ENCODE measurements around the gene MCEE. TPM values are rescaled to one million over a fixed set of nuclear protein-coding genes. Genes with fewer than 3 reads are reported as not detected.

Gene MCEE
- total RNA-seq: 22.6 and 22.7 TPM in 2 replicates

DNA sequence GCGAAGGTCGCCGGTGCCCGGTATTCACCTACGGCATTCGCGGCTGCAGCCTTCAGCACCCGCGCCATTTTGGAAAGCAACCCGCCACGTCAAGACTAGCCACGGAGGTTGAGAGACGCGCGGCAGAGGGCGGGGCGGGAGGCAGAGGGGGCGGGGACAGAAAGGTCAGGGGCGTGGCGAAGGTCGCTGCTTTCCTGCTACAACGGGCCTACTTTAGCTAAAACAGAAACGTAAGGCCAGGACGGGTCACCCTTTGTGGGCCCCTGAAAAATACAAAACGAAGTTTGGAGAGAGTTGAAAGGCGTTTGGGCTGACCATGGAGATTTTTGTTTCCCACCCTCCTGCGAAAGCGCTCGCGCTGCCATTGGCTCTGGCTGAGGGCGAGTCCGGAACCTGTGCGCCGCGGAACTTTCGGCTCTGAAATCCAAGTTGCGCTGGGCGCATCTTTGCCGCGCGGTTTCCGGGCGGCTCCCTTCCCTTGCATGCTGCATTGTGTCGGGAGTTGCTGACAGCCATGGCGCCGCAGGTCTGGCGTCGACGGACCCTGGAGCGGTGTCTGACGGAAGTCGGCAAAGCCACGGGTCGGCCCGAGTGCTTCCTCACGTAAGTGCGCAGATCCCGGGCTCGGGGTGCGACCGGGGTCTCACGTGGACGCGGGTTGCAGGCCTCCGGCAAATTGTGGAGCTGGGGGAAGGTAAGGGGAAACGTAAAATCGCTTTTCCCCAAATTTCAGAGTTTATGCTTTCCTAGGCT is at the start of gene MCEE, which contains the start of gene MPHOSPH10:
MCEE (minus strand) TSS at position 78 of the 753 bp plus-strand sequence; CDS start at position 68, 10 bp downstream.
MPHOSPH10 (plus strand) TSS at position 483 of the 753 bp plus-strand sequence; CDS start at position 515, 32 bp downstream.

DNA sequence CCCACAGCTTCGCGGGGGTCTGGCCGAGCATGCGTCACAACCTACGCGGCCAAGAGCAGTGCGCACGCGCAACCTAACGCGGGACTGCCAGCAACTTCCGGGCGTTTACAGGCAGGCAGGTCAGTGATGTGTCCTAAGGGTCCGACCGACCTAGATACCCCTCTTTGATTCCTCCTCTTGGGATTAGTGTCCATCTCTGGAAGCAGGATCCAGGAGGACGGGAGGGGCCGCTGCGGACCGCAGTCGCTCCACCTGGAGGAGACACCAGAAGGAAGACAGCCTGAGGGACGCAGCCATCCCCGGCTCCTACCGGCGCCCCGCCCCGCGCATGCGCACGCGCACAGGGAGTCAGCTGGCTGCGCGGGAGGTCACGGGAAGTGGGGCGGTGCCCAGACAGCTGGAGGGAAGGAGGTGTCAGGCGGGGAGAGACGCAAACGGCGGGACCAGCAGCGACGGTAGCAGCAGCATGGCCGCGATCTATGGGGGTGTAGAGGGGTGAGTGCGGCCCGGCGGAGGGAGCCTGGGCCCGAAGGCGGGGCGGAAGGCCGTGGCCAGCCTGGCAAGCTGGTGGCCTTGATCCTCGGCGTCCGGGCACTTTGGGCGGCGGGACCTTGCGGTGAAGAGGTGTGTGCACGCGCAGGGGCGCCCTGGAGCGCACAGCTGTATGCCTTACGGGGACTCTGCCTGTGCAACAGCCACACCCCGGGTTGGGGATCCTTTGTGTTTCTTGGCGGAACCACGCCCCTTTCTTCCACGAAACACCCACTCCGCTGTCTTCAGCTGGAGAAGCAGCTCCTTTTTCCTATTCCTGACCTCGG is 61.6 kb downstream of the MCEE start, which contains the start of gene NAGK:
NAGK (plus strand) TSS at position 431 of the 818 bp plus-strand sequence; CDS start at position 467, 36 bp downstream.

Other genes starting within 250 kb of the MCEE start
- gene VAX2, start 229.7 kb downstream of the MCEE start, total RNA-seq: 0.74 and 1.2 TPM in 2 replicates
- gene ATP6V1B1, start 194.3 kb downstream of the MCEE start, total RNA-seq: 0.89 and 1.8 TPM in 2 replicates
- 1.5 and 1.8 TPM in 2 replicates for gene ANKRD53, start 151.6 kb downstream of the MCEE start, total RNA-seq
- 39.8 and 69.0 TPM in 2 replicates for gene TEX261, start 135.4 kb downstream of the MCEE start, total RNA-seq
- 57.3 and 61.8 TPM in 2 replicates for gene NAGK, start 61.6 kb downstream of the MCEE start, total RNA-seq
- gene MPHOSPH10, start 405 bp upstream of the MCEE start, total RNA-seq: 20.8 and 27.9 TPM in 2 replicates
- gene PAIP2B, start 96.9 kb upstream of the MCEE start, total RNA-seq: 0.30 and 0.42 TPM in 2 replicates
- 115 and 123 TPM in 2 replicates for gene ZNF638, start 201.6 kb upstream of the MCEE start, total RNA-seq

Data from smooth muscle cell of the umbilical artery (primary cell).